ENCODE data around the gene BSND.

GRCh38 chr1:54994355-54994990 lies 4.3 kb upstream of the BSND start:
- TF ChIP-seq POLR2A (IDR thresholded peaks at IDR 0.05) (no peak), CTCF (IDR thresholded peaks at IDR 0.05 in 4 of 5, conservative IDR thresholded peaks at IDR 0.05 in 1 of 5) (no peak)

Data from gastrocnemius medialis (tissue), 4 donors.